SK-N-SH treated with all-trans-retinoic acid at 6 μM for 48 hours (cell line): ENCODE measurements around the gene CGN.

ENCODE experiments used
- ATAC-seq: fragments of 200-7000 bp; cut with Tn5 transposase; 3 replicates; pipeline ENCODE4 v1.9.1; 2020; ENCODE audit warnings: mild to moderate bottlenecking, moderate library complexity
- BACH2 ChIP-seq: fragments of 250-450 bp; sonication (Bioruptor Pico); IDR thresholded peaks from 2 replicates; pipeline ENCODE4 v1.9.0; 2021; ENCODE audit warnings: mild to moderate bottlenecking, borderline replicate concordance
- CSDC2 ChIP-seq: fragments of 250-450 bp; sonication (Bioruptor Pico); IDR thresholded peaks from 2 replicates; pipeline ENCODE4 v1.5.0; 2020; ENCODE audit warnings: mild to moderate bottlenecking, moderate library complexity
- CSRNP3 ChIP-seq: fragments of 250-450 bp; sonication (Bioruptor Pico); IDR thresholded peaks from 2 replicates; pipeline ENCODE4 v1.5.1; 2021; ENCODE audit warnings: mild to moderate bottlenecking, moderate library complexity
- ESRRG ChIP-seq: fragments of 250-450 bp; sonication (Bioruptor Pico); IDR thresholded peaks from 2 replicates; pipeline ENCODE4 v1.6.1; 2021; ENCODE audit warnings: mild to moderate bottlenecking
- GLIS3 ChIP-seq: fragments of 250-450 bp; sonication (Bioruptor Pico); IDR thresholded peaks from 2 replicates; pipeline ENCODE4 v1.5.0; 2020; ENCODE audit warnings: mild to moderate bottlenecking, moderate library complexity
- ISL1 ChIP-seq: fragments of 250-450 bp; sonication (Bioruptor Pico); IDR thresholded peaks from 2 replicates; pipeline ENCODE4 v2.1.2; 2022; ENCODE audit warnings: mild to moderate bottlenecking, moderate library complexity
- OSR1 ChIP-seq: fragments of 250-450 bp; sonication (Bioruptor Pico); IDR thresholded peaks from 2 replicates; pipeline ENCODE4 v1.8.0; 2022; ENCODE audit warnings: moderate library complexity, mild to moderate bottlenecking, inconsistent platforms
- POU6F1 ChIP-seq: fragments of 250-450 bp; sonication (Bioruptor Pico); IDR thresholded peaks from 2 replicates; pipeline ENCODE4 v1.8.0; 2021; ENCODE audit warnings: low read depth, mild to moderate bottlenecking, moderate library complexity, borderline replicate concordance
- PPARA ChIP-seq: fragments of 250-450 bp; sonication (Bioruptor Pico); IDR thresholded peaks from 2 replicates; pipeline ENCODE4 v1.5.0; 2020; ENCODE audit warnings: mild to moderate bottlenecking, borderline replicate concordance
- SNAI2 ChIP-seq: fragments of 250-450 bp; sonication (Bioruptor Pico); IDR thresholded peaks from 2 replicates; pipeline ENCODE4 v1.5.0; 2020; ENCODE audit warnings: mild to moderate bottlenecking, moderate library complexity
- TCF4 ChIP-seq: fragments of 250-450 bp; sonication (Bioruptor Pico); IDR thresholded peaks from 2 replicates; pipeline ENCODE4 v1.8.0; 2021; ENCODE audit warnings: mild to moderate bottlenecking, moderate library complexity, borderline replicate concordance
- TOX ChIP-seq: fragments of 250-450 bp; sonication (Bioruptor Pico); IDR thresholded peaks from 2 replicates; pipeline ENCODE4 v1.8.0; 2021; ENCODE audit warnings: mild to moderate bottlenecking, moderate library complexity, borderline replicate concordance
- TSHZ2 ChIP-seq: fragments of 250-450 bp; sonication (Bioruptor Pico); IDR thresholded peaks from 2 replicates; pipeline ENCODE4 v1.5.0; 2020; ENCODE audit warnings: mild to moderate bottlenecking, moderate library complexity
- ZC3H10 ChIP-seq: fragments of 250-450 bp; sonication (Bioruptor Pico); IDR thresholded peaks from 2 replicates; pipeline ENCODE4 v1.5.1; 2021; ENCODE audit warnings: mild to moderate bottlenecking, moderate library complexity
- ZFP3 ChIP-seq: fragments of 250-450 bp; sonication (Bioruptor Pico); IDR thresholded peaks from 2 replicates; pipeline ENCODE4 v1.5.0; 2020; ENCODE audit warnings: mild to moderate bottlenecking, moderate library complexity
- ZFP30 ChIP-seq: fragments of 450-650 bp; formaldehyde crosslinking; IDR thresholded peaks from 2 replicates; pipeline ENCODE4 v1.5.0; 2022; ENCODE audit warnings: mild to moderate bottlenecking, moderate library complexity
- ZNF565 ChIP-seq: fragments of 450-650 bp; formaldehyde crosslinking; conservative IDR thresholded peaks from 2 replicates; pipeline ENCODE4 v1.5.0; 2020; ENCODE audit warnings: low read depth, mild to moderate bottlenecking, moderate library complexity
- ZNF70 ChIP-seq: fragments of 450-650 bp; formaldehyde crosslinking; IDR thresholded peaks from 2 replicates; pipeline ENCODE4 v1.5.0; 2020; ENCODE audit warnings: mild to moderate bottlenecking, moderate library complexity
- ZNF8 ChIP-seq: fragments of 450-650 bp; formaldehyde crosslinking; IDR thresholded peaks from 2 replicates; pipeline ENCODE4 v1.5.0; 2020; ENCODE audit warnings: mild to moderate bottlenecking, moderate library complexity
- TF ChIP-seq, protein P1 (sequence below): fragments of 250-450 bp; sonication (Bioruptor Pico); IDR thresholded peaks from 2 replicates; pipeline ENCODE4 v1.5.1; 2020; ENCODE audit warnings: low read depth, mild to moderate bottlenecking, moderate library complexity

CGN gene

DNA sequence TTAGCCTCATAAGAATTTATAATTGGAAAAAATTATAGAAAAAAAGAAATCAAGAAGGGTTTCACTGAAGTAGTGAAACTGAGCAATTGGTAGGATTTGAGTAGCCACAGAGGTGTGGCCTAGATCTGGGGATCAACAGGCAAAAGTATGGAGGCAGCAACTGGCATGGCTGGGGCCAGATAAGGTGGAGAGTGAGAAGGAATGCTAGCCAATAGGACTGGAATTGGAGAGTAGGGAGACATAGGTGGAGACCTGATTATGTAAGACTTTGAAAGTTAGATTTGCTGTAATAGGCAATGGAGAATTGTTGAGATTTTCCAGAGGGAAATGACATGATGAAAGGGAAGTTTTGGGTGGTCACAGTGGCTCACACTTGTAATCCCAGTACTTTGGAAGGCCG, 24.6 kb upstream of the CGN start:
- TF ChIP-seq GLIS3 (CRISPR knock-in tag) (no peak), SNAI2 (CRISPR knock-in tag) (no peak), ISL1 (no peak), ZC3H10 (no peak), CSRNP3 (CRISPR knock-in tag) (no peak), ZNF565 (CRISPR knock-in tag) (no peak), OSR1 (CRISPR knock-in tag) (no peak), CSDC2 (no peak), ZFP30 (CRISPR knock-in tag) (no peak), TCF4 (CRISPR knock-in tag) (no peak), BACH2 (CRISPR knock-in tag) (no peak), POU6F1 (no peak), ZFP3 (CRISPR knock-in tag) (no peak)
- TF ChIP-seq, protein P1, sequence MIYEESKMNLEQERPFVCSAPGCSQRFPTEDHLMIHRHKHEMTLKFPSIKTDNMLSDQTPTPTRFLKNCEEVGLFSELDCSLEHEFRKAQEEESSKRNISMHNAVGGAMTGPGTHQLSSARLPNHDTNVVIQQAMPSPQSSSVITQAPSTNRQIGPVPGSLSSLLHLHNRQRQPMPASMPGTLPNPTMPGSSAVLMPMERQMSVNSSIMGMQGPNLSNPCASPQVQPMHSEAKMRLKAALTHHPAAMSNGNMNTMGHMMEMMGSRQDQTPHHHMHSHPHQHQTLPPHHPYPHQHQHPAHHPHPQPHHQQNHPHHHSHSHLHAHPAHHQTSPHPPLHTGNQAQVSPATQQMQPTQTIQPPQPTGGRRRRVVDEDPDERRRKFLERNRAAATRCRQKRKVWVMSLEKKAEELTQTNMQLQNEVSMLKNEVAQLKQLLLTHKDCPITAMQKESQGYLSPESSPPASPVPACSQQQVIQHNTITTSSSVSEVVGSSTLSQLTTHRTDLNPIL (CRISPR knock-in tag) = no peak
- TF ChIP-seq, all 23 proteins: peak for 0
- no peak for ATAC-seq

DNA sequence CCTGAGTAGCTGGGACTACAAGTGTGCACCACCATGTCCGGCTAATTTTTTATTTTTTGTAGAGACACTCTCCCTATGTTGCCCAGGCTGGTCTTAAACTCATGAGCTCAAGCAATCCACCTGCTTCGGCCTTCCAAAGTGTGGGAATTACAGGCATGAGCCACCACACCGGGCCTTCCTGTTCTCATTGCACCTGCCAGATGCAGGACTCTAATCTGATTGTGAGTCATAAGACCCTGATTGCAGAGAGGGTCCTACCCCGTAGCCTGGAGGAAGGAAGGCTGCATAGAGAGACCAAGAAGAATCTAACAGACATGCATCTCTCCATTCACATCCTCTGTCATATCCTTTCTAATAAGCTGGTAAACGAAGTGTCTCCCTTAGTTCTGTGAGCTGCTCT, 19.5 kb upstream of the CGN start:
- ATAC-seq = no peak
- TF ChIP-seq PPARA (no peak), ESRRG (CRISPR knock-in tag) (no peak), TSHZ2 (no peak), TOX (CRISPR knock-in tag) (no peak), CSRNP3 (CRISPR knock-in tag) (no peak), SNAI2 (CRISPR knock-in tag) (no peak), ZC3H10 (no peak), TCF4 (CRISPR knock-in tag) (no peak), ZNF8 (CRISPR knock-in tag) (no peak), ISL1 (no peak), GLIS3 (CRISPR knock-in tag) (no peak), ZNF70 (CRISPR knock-in tag) (no peak), BACH2 (CRISPR knock-in tag) (no peak)
- TF ChIP-seq, all 23 proteins: peak for 0

DNA sequence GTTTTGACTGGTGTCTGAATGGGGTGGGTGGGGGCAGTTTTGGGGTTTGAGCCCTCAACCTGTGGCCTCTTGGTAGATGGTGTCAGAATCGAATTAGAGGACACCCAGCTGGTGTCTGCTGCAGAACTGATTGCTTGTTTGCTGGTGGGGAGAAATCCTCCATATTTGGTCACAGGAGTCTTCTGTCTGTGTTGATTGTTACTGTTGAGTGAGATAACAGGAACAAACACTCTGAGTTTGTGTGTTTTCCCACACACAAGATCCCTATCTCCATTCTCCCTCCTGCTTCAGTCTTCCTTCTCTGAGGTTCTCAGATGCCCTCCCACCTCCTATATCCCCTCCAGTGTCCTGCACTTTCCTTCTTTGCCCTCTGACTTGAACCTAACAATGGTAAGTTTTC, 19.1 kb upstream of the CGN start:
- ATAC-seq = no peak
- TF ChIP-seq ZNF70 (CRISPR knock-in tag) (no peak), TSHZ2 (no peak), ZNF8 (CRISPR knock-in tag) (no peak), BACH2 (CRISPR knock-in tag) (no peak), OSR1 (CRISPR knock-in tag) (no peak), ZFP30 (CRISPR knock-in tag) (no peak), POU6F1 (no peak), GLIS3 (CRISPR knock-in tag) (no peak), PPARA (no peak), CSRNP3 (CRISPR knock-in tag) (no peak), SNAI2 (CRISPR knock-in tag) (no peak), ZC3H10 (no peak)
